Left ventricle myocardium superior (tissue), 1 donor: ENCODE measurements around the gene BBS2. TPM values are rescaled to one million over a fixed set of nuclear protein-coding genes. Genes with fewer than 3 reads are reported as not detected.
A peak's percentile ranks its signal among the peaks of the same experiment; 100 is the strongest.

ENCODE experiments used
- ATAC-seq: fragments of 200-7000 bp; cut with Tn5 transposase; one replicate; pipeline ENCODE4 v1.9.1; 2020; ENCODE audit warnings: mild to moderate bottlenecking, moderate library complexity
- DNase-seq: peaks from one replicate; pipeline ENCODE4 v3.0.0-alpha.2; 2020
- intact Hi-C: fragments of 100-400 bp; cut with micrococcal nuclease; formaldehyde crosslinking; loops from one replicate; pipeline ENCODE4 v1.11.0; 2022
- long read RNA-seq: library from polyadenylated mRNA; unstranded; transcript quantifications from one replicate; pipeline ENCODE4 v2.0.0, GENCODE V29; 2021
- total RNA-seq: library from RNA; stranded (reverse); fragmentation: NEBNext Ultra II Directional; extraction: Animal tissue kit (Norgen Biotek cat#: 25700); gene quantifications from one replicate; pipeline ENCODE4 v1.2.1, GENCODE V29; 2021
- donor health status: DM: no; HTN: yes; CAD: no; lungs with severe emphysema.

The BBS2 gene
- 45.0 TPM for total RNA-seq
- long read RNA-seq, transcript BBS2-201 (17 exons, 2,963 nt): major isoform, 83 of 103 reads
- long read RNA-seq, partial matches to known transcripts: 5 of 103 reads
- long read RNA-seq, other reads (novel, unspliced or antisense): 15 of 103 reads

- DNase-seq: peak; percentile 96
- ATAC-seq: peak; percentile 99
- intact Hi-C loops: loop anchor here (5.0 to 10.0 kb wide), 2 partner anchors 83 to 185 kb away; no protein-coding TSS in a partner anchor
Measured at GRCh38 chr16:56519459-56520250, at the start of gene BBS2. TSS of gene BBS2 (minus strand) at chr16:56520024. CDS start at chr16:56519862, 162 bp downstream.

DNA sequence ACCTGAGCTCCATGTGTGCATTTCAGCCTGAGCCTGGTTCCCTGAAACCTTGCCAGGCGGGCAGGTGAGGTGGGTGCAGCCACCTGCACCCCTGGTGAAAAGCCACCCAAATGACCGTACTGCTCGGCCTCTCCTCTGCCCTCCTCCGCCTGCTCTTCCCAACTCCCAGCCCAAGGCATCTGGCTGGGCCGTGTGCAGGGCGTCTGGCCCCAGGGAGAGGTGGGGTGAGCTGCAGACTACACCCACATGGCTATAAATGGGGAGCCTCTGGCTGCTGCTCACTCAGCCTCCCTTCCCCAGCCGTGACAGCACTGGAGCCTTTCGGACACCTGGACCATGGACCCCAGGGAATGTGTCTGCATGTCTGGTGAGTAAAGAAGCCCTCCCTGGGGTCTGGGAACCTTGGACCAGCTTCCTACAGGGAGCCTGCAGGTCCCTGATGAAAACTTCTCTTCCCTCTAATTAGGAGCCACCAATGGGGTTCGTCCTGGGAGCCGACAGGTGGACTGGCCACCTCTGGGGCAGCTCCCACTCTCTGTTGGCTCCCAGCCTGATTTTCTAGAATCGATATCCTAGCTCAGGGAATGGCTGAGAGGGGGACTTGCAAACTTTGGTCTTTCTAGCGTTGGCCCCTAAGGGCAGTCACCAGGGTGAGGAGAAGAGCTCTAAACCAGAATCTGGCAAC, 45.1 kb upstream of the BBS2 start, which contains the start of gene MT4:
MT4 (plus strand) TSS at position 281 of the 685 bp plus-strand sequence; CDS start at position 337, 56 bp downstream.
- no peak for DNase-seq
- no peak for ATAC-seq
- intact Hi-C loops: no loop called here

GRCh38 chr16:56561126-56561525, 41.3 kb upstream of the BBS2 start:
- intact Hi-C loops: no loop called here
- DNase-seq (no peak), ATAC-seq (no peak)

DNA sequence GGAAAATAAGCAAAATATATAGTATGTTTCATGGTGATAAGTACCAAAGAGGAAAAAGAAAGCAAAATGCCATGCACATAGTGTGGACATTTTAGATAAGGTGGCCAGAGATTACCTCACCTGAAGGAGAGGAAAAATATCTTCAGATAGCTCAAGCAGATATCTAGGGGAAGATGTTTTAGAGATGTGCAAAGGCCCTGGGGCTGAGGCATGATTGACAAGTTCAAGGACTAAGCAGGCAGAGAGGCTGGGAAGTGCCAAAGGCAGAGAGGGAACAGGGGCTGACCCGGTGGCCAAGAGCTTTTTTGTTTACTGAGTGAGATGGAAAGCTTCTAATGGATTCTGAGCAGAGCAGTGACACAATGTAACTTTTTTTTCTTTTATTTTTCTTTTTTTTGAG, 40.6 kb upstream of the BBS2 start:
- no peak for DNase-seq
- intact Hi-C loops: no loop called here
- no peak for ATAC-seq

DNA sequence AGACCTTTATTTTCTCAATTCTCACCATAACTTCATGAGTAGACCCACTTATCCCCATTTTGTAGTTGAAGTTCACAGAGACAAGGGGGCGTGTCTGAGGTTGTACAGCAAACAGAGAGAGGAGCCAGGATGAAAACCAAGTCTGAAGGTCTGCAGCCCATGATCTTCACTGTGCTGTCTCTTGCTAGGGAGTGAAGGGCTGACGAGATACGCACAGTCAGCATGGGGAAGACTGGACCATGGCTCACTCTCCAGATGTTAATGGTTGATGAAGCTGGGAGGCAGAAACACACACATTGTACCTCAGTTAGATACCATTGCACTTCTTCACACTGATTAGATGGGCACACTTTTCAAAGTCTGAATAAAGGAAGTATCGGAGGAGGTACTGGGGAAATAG, 39.3 kb upstream of the BBS2 start:
- ATAC-seq (no peak), DNase-seq (no peak)
- intact Hi-C loops: no loop called here

- intact Hi-C loops: no loop called here
- no peak for ATAC-seq
Measured at GRCh38 chr16:56558024-56558747, 38.4 kb upstream of the BBS2 start.

DNA sequence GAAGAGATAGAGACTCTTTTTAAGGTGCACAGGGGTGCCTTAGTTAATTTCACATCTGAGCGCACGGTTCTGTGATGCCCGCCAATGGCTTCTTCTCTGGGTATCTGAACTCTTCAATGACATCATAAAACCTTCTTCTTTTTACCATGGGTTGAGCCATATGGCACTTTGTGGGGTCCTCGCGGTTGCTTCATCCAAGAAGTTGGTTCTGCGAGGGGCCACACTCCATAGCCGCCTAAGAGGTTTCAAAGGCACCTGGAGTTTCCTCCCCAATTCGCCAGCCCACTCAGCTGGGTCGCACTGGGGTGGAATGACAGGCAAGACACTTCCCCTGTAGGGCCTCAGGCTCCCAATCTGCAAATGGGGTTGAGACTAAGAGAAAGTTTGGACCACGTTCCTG, 34.6 kb upstream of the BBS2 start:
- intact Hi-C loops: no loop called here
- DNase-seq (no peak), ATAC-seq (no peak)

More at GRCh38 chr16:56558024-56558747, 38.4 kb upstream of the BBS2 start:
- DNase-seq: no peak

DNA sequence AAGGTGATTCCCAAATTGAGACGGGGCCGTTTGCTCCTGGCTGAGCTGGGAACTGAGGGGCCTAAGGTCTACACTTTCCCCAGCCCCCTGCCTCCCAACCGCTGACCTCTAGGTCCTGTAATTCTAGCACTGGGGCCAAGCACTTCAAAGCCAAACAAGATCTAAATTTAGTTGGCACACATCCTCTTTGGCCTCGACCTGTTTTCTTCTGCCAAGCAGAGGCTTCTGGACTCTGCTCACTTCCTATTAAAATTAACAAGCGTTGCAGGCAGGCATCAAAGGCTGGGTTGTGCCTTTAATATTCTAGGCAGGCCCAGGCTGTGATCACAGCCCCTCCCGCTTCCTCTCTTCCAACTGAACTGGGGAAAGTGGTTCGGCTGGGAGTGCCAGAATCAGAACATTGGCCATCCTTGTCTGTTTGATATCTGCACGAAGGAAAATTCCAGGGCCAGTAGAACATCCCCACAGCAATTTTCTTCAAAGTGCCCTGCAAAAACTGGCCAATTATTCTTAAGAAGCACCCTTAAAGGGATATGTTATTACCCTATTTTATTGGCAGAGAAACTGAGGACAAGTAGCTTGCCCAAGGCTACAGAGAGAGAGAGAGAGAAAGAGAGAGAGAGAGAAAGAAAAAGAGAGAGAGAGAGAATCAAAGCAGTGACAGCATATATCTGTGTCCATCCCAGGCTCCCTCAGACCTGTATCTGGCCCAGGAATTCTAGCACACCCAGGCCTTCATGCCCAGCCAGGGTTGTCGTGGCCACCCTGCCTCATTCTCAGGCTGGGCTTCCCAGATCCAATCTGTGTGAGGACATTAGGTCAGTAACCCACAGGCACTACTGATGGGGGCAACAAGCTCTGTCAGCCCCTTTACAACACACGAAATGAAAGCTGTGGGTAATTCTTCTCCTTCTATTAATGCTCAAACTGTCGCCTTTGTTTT, 32.2 kb upstream of the BBS2 start:
- intact Hi-C loops: no loop called here
- DNase-seq (no peak), ATAC-seq (peak; percentile 84)

- DNase-seq: no peak
- intact Hi-C loops: no loop called here
- no peak for ATAC-seq
Measured at GRCh38 chr16:56549744-56550385, 30.0 kb upstream of the BBS2 start.

- intact Hi-C loops: no loop called here
- ATAC-seq: no peak
- no peak for DNase-seq
Measured at GRCh38 chr16:56549161-56549560, 29.3 kb upstream of the BBS2 start.

DNA sequence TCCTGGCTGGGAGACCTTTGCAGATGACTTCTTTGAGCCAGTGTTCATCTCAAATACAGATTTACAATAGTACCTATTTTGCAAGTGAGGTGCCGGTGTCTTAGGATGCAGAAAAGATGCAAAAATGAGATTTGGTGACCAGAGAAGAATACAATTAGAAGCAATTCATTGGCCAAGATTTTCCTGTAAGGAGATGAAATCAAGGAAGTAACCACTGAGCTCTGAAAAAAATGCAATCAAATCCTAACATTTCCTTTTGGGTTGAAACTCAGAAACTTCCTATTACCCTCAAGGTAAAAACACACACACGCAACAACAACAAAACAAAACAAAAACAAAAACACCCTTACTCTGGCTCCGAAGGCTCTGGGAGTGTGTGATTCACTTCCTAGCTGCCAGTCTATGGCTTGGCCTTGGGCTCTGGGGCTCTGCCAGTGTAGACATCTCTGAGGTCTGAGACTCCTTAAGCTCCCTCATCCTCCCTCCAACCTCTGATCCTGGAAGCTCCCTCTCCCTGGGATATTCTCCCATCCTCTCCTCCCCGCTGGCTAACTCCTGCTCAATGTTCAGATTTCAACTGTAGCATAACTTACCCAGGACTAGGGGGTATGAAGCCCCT, 28.2 kb upstream of the BBS2 start:
- intact Hi-C loops: no loop called here
- DNase-seq (no peak), ATAC-seq (no peak)

GRCh38 chr16:56547120-56547948, 27.5 kb upstream of the BBS2 start:
- no peak for DNase-seq
- peak; percentile 28 for ATAC-seq
- intact Hi-C loops: no loop called here

DNA sequence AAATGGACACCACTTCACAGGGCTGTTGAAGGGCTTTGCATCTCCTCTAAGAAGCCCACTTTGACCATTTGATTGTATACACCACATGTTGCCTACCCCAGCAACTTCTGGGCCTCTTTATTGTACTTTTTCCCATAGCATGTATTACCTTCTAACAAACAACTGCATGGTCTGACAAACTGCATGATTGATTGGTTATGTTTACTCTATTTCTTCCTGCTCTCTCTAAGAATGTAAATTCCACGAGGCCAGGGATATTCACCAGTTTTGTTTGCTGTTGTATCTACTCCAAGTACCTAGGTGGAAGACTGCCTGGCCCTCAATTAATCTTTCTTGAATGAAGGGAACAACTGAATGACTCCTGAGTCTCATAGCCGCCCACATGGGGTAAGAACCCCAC, 22.2 kb upstream of the BBS2 start:
- no peak for DNase-seq
- ATAC-seq: no peak
- intact Hi-C loops: no loop called here

- DNase-seq: no peak
- intact Hi-C loops: no loop called here
- no peak for ATAC-seq
Measured at GRCh38 chr16:56539656-56540055, 19.8 kb upstream of the BBS2 start.

DNA sequence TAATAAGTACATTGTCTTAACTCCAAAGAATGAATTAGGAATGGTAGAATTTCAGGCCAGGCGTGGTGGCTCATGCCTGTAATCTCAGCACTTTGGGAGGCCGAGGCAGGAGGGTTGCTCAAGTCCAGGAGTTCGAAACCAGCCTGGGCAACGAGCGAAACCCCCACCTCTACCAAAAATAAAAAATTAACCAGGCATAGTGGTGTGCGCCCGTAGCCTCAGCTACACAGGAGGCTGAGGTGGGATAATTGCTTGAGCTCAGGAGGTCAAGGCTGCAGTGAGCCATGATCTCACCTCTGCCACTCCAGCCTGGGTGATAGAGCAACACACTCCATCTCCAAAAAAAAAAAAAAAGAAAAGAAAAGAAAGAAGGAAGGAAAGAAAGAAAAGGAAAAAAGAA, 18.5 kb upstream of the BBS2 start:
- DNase-seq (no peak), ATAC-seq (no peak)
- intact Hi-C loops: no loop called here

GRCh38 chr16:56534847-56535383, 15.1 kb upstream of the BBS2 start:
- intact Hi-C loops: no loop called here
- DNase-seq (no peak), ATAC-seq (no peak)

DNA sequence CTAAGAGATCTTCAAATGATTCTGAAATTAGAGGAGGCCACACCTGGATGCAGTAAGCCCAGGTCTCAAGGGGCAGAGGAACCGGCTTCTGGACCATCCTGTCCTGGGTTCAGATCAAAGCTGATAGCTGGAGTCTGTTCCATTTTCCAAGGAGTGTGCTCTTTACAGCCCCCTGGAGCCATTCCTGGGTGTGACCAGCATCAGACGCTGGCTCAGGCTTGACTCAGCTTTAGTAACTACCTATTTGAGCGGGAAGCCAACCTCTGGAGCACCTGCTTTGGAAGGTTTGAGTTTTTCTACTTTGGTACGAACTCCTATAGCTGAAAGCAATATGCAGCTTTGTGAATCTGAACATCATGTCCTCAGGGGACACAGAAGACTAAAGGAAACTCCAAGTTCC, 12.9 kb upstream of the BBS2 start:
- intact Hi-C loops: no loop called here
- no peak for DNase-seq
- no peak for ATAC-seq
